NCI-H1092 treated with DMSO at 0.1 percent for 48 hours (cell line): ENCODE measurements around the gene PEX6.

Source experiments
- DNase-seq: peaks from one replicate; lab custom pipeline; 2025; lab: John Stamatoyannopoulos, UW

PEX6 gene

DNA sequence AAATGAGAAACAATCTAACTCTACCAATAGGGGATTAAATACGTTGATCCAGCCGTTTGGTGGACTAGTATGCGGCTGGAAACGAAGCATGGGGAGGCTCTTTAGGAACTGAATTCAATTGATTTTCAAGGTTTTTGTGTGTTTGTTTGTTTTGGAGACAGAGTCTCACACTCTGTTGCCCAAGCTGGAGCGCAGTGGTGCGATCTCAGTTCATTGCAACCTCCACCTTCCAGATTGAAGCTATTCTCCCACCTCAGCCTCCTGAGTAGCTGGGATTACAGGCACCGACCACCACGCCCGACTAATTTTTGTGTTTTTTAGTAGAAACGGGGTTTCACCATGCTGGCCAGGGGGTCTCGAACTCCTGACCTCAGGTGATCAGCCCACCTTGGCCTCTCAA, 42.6 kb downstream of the PEX6 start:
- DNase-seq = no peak

DNA sequence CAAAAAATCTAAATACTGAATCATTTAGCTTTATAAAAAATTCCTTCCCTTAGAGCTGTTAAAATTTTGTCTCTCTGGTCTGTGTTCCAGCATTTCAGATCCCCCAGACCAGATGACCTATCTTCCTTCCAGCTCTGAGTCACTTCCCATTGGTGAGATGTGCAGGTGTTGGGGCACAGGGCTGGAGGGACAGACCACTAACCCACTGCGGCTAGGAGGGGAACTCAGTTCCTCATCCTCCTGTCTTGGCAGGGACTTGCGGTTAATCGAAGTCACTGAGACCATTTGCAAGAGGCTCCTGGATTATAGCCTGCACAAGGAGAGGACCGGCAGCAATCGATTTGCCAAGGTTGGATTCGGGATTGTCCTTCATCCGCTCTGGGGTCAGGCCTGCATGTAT, 43.7 kb downstream of the PEX6 start:
- DNase-seq = no peak

DNA sequence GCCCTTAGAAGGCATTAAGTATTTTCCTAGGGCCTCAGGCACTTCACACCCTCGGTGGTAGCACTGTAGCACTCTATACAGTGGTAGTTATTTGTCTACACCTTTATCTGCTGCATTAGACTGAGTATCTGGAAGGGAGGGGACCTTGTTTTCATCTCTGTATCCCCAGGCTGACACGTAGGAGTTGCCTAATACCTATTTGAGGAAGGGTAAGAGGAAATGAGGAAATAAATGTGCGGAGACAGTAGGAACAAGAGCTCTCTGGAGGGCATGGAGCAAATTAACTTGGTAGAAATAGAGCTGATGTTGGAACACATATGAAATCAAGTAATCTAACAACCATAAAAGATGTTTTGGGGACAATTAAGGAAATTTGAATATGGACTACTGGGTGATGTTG, 45.8 kb downstream of the PEX6 start:
- DNase-seq = no peak

DNA sequence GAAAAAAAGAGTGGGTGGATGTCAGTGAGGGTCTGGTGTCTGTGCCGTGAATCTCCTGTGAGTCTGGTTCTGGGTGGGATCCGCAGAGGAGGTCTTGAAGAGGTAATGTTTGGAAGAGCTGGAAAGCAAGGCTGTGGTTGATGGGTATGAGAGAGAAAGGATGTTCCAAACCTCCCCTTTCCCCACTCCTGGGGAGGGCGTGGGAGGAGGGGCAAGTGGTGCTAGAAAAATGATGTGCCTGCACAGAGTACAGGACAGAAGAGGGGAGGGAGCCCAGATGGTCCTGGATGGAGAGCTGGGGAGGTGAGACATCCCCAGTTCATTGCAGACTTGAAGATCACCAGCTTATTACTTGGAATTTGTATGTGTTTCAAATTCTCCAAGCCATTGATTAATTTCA, 46.6 kb downstream of the PEX6 start:
- no peak for DNase-seq

DNA sequence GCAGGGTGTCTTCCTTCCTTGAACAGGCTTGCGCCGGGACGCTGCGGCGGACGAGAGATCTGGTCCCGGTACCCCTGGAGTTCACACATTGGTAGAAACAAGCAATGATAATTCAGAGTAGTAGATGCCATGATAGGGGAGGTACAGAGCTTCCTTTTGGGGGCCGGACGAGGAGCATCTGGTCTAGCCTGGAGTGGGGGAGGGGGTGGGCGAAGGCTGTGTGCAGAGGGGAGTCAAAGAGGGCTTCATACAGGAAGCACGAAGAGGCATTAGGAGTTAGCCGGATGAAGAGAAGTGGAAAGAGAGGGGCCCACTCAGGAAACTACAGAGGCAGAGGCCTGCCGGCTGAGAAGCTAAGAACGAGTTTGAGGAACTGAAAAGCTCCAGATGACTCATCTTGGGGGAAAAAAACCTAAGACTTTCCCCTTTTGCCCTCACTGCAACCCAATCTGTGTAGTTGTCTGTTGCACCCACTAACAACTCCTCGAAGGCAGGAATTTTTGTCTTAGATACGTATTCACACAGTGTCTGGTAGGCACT, 49.1 kb downstream of the PEX6 start:
- DNase-seq = no peak

DNA sequence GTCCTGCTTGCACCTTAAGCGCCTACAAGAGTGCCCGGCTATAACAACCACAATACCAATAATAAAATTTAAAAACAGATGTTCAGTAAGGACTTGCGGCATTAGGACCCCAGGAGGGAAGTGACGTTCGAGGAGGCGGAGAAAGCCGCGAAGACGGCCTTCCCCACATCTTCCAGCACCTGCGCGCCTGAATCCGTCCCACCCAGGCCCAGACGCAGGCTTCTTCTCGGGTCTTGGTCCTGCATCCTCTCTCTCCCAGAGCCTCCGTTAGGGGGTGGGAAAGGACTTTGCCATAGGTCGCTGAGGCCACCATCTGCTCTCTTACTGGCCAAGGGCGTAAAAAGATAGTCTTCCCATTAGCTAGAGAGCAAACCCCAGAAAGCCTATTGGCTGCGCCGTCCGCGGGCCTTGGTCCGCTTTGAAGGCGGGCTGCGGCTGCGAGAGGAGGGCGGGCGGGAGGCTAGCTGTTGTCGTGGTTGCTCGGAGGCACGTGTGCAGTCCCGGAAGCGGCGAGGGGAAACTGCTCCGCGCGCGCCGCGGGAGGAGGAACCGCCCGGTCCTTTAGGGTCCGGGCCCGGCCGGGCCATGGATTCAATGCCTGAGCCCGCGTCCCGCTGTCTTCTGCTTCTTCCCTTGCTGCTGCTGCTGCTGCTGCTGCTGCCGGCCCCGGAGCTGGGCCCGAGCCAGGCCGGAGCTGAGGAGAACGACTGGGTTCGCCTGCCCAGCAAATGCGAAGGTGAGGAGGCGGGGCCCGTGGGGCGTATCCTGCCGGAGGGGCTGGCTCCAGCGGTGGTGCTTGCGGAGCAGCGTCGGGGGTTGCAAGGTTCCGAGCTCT, 49.8 kb downstream of the PEX6 start, which contains the start of gene CNPY3:
Gene CNPY3 (plus strand): TSS at position 495 of the 835 bp plus-strand sequence. CDS start 91 bp downstream, at position 586.
- peak; percentile 98 for DNase-seq

DNA sequence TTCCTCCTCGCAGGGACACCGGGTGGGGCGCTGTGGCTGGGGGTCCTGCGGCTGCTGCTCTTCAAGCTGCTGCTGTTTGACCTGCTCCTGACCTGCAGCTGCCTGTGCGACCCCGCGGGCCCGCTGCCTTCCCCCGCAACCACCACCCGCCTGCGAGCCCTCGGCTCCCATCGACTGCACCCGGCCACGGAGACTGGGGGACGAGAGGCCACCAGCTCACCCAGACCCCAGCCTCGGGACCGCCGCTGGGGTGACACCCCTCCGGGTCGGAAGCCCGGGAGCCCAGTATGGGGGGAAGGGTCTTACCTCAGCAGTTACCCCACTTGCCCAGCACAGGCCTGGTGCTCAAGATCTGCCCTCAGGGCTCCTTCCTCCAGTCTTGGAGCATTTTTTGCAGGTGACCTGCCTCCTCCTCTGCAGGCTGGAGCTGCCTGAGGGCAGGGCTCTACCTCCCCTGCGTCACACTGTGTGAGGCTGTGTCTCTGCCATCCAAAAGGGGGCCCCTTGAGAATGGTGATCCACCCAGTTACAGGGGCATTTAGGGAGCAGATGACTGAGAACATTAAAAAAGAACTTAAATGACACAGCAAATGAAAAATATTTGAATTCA, 53.6 kb downstream of the PEX6 start:
- no peak for DNase-seq

DNA sequence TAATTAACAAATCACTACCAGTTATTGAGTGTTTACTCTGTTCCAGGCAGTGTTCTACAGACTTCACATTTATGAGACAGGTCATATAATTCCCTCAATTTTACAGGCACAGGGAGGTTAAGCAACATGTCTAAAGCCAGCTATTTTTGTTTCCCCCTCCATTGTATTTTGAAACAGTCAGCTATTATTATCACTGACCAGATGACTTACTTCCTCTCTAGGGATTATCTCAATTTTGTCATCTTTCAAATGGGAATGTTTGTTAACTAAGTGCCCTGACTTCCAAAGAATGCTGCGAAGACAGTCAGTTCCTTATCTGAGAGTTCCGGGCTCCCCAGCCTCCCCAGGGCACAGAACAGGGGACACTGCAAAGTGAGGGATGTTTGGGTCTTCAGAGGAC, 55.3 kb downstream of the PEX6 start:
- no peak for DNase-seq

DNA sequence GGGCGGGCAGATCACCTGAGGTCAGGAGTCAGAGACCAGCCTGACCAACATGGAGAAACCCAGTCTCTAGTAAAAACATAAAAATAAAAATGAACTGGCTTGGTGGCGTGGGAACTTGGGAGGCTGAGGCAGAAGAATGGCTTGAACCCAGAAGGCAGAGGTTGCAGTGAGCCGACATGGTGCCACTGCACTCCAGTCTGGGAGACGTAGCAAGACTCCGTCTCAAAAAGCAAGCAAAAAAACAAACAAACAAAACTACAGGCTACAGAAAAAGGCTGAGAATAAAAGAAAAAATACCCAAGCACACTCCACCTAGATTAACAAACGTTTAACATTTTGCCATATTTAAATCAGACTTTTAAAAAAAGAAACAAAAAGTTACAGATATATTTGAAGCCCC, 57.2 kb downstream of the PEX6 start:
- DNase-seq = no peak

DNA sequence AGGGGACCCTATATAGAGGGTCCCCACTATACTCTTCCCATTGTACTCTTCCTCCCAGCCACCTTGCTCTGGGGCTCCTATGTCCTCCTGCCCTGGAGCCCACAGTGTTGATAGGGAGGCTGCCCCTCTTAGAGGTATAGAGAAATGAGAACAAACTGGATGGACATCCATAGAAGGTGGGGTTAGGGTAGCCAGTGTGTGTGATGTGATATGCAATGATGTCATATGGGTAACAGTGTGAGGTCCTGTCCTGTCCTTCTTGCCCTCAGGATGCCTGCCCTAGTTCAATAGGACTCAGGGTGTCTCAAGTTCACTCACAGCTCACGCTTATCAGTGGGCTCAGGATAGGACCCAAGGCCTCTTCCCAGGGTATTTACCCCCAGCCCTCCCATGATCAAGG, 62.7 kb downstream of the PEX6 start:
- no peak for DNase-seq

DNA sequence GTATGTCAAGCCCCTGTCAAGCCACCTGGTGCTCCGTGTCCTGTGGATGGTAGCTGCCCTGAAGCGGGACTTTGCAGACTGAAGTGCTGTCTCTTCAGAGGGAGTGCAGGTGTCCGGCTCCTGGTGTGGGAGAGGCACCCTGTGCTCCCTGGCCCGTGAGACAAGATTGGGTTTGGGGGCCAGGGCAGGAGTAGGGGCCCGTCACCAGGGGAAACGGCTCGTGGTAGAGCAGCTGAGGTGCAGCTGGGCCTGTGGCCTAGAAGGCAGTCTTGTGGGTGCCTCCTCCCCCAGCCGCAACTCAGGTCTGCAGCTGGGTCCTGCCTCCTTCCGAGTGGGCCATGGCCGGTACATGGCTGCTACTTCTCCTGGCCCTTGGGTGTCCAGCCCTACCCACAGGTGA, 63.2 kb downstream of the PEX6 start, which contains the start of gene PTCRA:
Gene PTCRA (plus strand): TSS at position 322 of the 400 bp plus-strand sequence. CDS start 17 bp downstream, at position 339.
- DNase-seq = no peak

DNA sequence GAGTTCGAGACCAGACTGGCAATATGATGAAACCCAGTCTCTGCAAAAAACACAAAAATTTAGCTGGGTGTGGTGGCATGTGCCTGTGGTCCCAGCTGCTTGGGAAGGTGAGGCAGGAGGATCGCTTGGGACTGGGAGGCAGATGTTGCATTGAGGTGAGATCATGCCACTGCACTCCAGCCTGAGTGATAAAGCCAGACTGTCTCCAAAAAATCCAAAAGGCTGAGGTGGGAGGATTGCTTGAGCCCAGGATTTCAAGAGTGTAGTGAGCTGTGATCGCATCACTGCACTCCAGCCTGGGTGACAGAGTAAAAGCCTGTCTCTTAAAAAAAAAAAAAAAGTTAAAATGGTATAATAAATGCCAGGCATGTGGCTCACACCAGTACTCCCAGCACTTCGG, 64.4 kb downstream of the PEX6 start:
- DNase-seq = no peak
